ENCODE measurements around the gene RHBDL1.

Gene RHBDL1

GRCh38 chr16:674214-674881, 1.1 kb upstream of the RHBDL1 start:
- Histone ChIP-seq H3K79me1 (ENCODE audit: low read depth, low read length) (peaks cover 18% of the 10 kb centered on the region), H2BK12ac (ENCODE audit: low read length) (peak overlapping the region; percentile 41), H4K91ac (ENCODE audit: low read depth, low read length, poor library complexity) (no peak overlapping the region), H3K14ac (ENCODE audit: low read length) (no peak overlapping the region), H3K27me3 (ENCODE audit: control insufficient read depth in 3 of 3, insufficient read depth in 3 of 3, low read depth in 1 of 3, low read length in 3 of 3) (peaks cover 0 to 14% (median 0%) of the 10 kb centered on the region in 3 experiments), H3K36me3 (replicated peaks in 1 of 2; ENCODE audit: control insufficient read depth in 2 of 2, insufficient read depth in 2 of 2, low read length in 2 of 2) (peaks cover 36 to 53% of the 10 kb centered on the region in 2 donors), H3K4ac (ENCODE audit: low read length) (no peak overlapping the region), H3K4me3 (ENCODE audit: low read length in 2 of 2) (no peak overlapping the region), H2BK5ac (ENCODE audit: low read length) (no peak overlapping the region), H4K8ac (ENCODE audit: low read depth, low read length) (no peak overlapping the region), H3K27ac (replicated peaks; ENCODE audit: low read length) (no peak overlapping the region), H2AFZ (ENCODE audit: low read length) (no peak overlapping the region), H2AK5ac (ENCODE audit: low read depth, low read length) (peak overlapping the region; percentile 82), H2BK15ac (ENCODE audit: low read length) (no peak overlapping the region), H3K4me2 (ENCODE audit: insufficient read depth, low read length, poor library complexity, severe bottlenecking) (peak overlapping the region; percentile 71), H3K9me3 (replicated peaks in 1 of 2; ENCODE audit: control insufficient read depth in 2 of 2, insufficient read depth in 1 of 2, low read depth in 1 of 2, low read length in 2 of 2) (no peaks in the 10 kb centered on the region), H3K23ac (ENCODE audit: low read depth, low read length, poor library complexity) (peak overlapping the region; percentile 97), H3K9ac (ENCODE audit: low read depth, low read length, poor library complexity) (no peak overlapping the region), H2BK120ac (ENCODE audit: low read depth, low read length) (no peak overlapping the region), H3K4me1 (ENCODE audit: control insufficient read depth in 2 of 2, insufficient read depth in 1 of 2, low read depth in 1 of 2, low read length in 2 of 2) (peaks cover 0 to 10% of the 10 kb centered on the region in 2 donors), H3K18ac (ENCODE audit: low read length) (no peak overlapping the region)
- DNase-seq (ENCODE audit: low spot score): no peak
- no CpG with 5 or more reads among the region's 22 CpGs for WGBS, 2 donors (ENCODE audit: extremely low coverage in 2 of 2, insufficient read length in 2 of 2, insufficient replicate concordance in 1 of 2)

GRCh38 chr16:675884-676564, 553 bp downstream of the RHBDL1 start:
- Histone ChIP-seq H2BK12ac (ENCODE audit: low read length) (no peak overlapping the region), H2BK120ac (ENCODE audit: low read depth, low read length) (no peak overlapping the region), H2BK5ac (ENCODE audit: low read length) (no peak overlapping the region), H3K9ac (ENCODE audit: low read depth, low read length, poor library complexity) (peak overlapping the region; percentile 53), H3K4me3 (ENCODE audit: low read length in 2 of 2) (peak overlapping the region in 1 of 2 donors; percentile 69), H3K23ac (ENCODE audit: low read depth, low read length, poor library complexity) (peak overlapping the region; percentile 97), H3K4ac (ENCODE audit: low read length) (no peak overlapping the region), H3K36me3 (replicated peaks in 1 of 2; ENCODE audit: control insufficient read depth in 2 of 2, insufficient read depth in 2 of 2, low read length in 2 of 2) (peaks cover 20 to 36% of the 10 kb centered on the region in 2 donors), H4K91ac (ENCODE audit: low read depth, low read length, poor library complexity) (no peak overlapping the region), H3K4me2 (ENCODE audit: insufficient read depth, low read length, poor library complexity, severe bottlenecking) (peak overlapping the region; percentile 71), H3K18ac (ENCODE audit: low read length) (peak overlapping the region; percentile 89), H4K8ac (ENCODE audit: low read depth, low read length) (no peak overlapping the region), H3K27me3 (ENCODE audit: control insufficient read depth in 3 of 3, insufficient read depth in 3 of 3, low read depth in 1 of 3, low read length in 3 of 3) (peaks cover 0 to 14% (median 0%) of the 10 kb centered on the region in 3 experiments), H3K79me1 (ENCODE audit: low read depth, low read length) (peaks cover 13% of the 10 kb centered on the region), H3K9me3 (replicated peaks in 1 of 2; ENCODE audit: control insufficient read depth in 2 of 2, insufficient read depth in 1 of 2, low read depth in 1 of 2, low read length in 2 of 2) (no peaks in the 10 kb centered on the region), H2AFZ (ENCODE audit: low read length) (no peak overlapping the region), H3K4me1 (ENCODE audit: control insufficient read depth in 2 of 2, insufficient read depth in 1 of 2, low read depth in 1 of 2, low read length in 2 of 2) (peaks cover 0 to 13% of the 10 kb centered on the region in 2 donors), H3K14ac (ENCODE audit: low read length) (peak overlapping the region; percentile 39), H2AK5ac (ENCODE audit: low read depth, low read length) (peak overlapping the region; percentile 82), H2BK15ac (ENCODE audit: low read length) (peak overlapping the region; percentile 3), H3K27ac (replicated peaks; ENCODE audit: low read length) (no peak overlapping the region)
- no CpG with 5 or more reads among the region's 25 CpGs for WGBS, 2 donors (ENCODE audit: extremely low coverage in 2 of 2, insufficient read length in 2 of 2, insufficient replicate concordance in 1 of 2)
- DNase-seq (ENCODE audit: low spot score): no peak

DNA sequence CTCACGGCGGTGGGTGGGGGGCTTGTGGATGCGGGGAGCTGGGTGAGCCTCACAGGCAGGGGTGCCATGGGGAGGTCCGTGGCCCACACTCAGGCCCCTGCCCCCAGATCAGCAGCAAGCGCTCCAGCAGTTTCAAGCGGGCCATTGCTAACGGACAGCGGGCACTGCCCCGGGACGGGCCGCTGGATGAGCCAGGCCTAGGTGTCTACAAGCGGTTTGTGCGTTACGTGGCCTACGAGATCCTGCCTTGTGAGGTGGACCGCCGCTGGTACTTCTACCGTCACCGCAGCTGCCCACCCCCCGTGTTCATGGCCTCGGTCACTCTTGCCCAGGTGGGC, 1.1 kb downstream of the RHBDL1 start:
- Histone ChIP-seq H3K4ac (ENCODE audit: low read length) (no peak overlapping the region), H2BK15ac (ENCODE audit: low read length) (peak overlapping the region; percentile 3), H2BK120ac (ENCODE audit: low read depth, low read length) (no peak overlapping the region), H3K27me3 (ENCODE audit: control insufficient read depth in 3 of 3, insufficient read depth in 3 of 3, low read depth in 1 of 3, low read length in 3 of 3) (peaks cover 0 to 14% (median 0%) of the 10 kb centered on the region in 3 experiments), H2AK5ac (ENCODE audit: low read depth, low read length) (peak overlapping the region; percentile 82), H3K79me1 (ENCODE audit: low read depth, low read length) (peaks cover 17% of the 10 kb centered on the region), H3K27ac (replicated peaks; ENCODE audit: low read length) (no peak overlapping the region), H3K9ac (ENCODE audit: low read depth, low read length, poor library complexity) (peak overlapping the region; percentile 53), H3K14ac (ENCODE audit: low read length) (peak overlapping the region; percentile 39), H3K4me2 (ENCODE audit: insufficient read depth, low read length, poor library complexity, severe bottlenecking) (no peak overlapping the region), H2BK12ac (ENCODE audit: low read length) (no peak overlapping the region), H4K8ac (ENCODE audit: low read depth, low read length) (no peak overlapping the region), H3K18ac (ENCODE audit: low read length) (peak overlapping the region; percentile 0), H3K9me3 (replicated peaks in 1 of 2; ENCODE audit: control insufficient read depth in 2 of 2, insufficient read depth in 1 of 2, low read depth in 1 of 2, low read length in 2 of 2) (no peaks in the 10 kb centered on the region), H2BK5ac (ENCODE audit: low read length) (no peak overlapping the region), H3K4me3 (ENCODE audit: low read length in 2 of 2) (peak overlapping the region in 1 of 2 donors; percentile 64), H4K91ac (ENCODE audit: low read depth, low read length, poor library complexity) (no peak overlapping the region), H3K23ac (ENCODE audit: low read depth, low read length, poor library complexity) (peak overlapping the region; percentile 85), H3K4me1 (ENCODE audit: control insufficient read depth in 2 of 2, insufficient read depth in 1 of 2, low read depth in 1 of 2, low read length in 2 of 2) (peaks cover 3 to 18% of the 10 kb centered on the region in 2 donors), H3K36me3 (replicated peaks in 1 of 2; ENCODE audit: control insufficient read depth in 2 of 2, insufficient read depth in 2 of 2, low read length in 2 of 2) (peaks cover 20 to 36% of the 10 kb centered on the region in 2 donors), H2AFZ (ENCODE audit: low read length) (no peak overlapping the region)
- WGBS, 2 donors (ENCODE audit: extremely low coverage in 2 of 2, insufficient read length in 2 of 2, insufficient replicate concordance in 1 of 2): no CpG with 5 or more reads among the region's 21 CpGs
- no peak for DNase-seq (ENCODE audit: low spot score)

DNA sequence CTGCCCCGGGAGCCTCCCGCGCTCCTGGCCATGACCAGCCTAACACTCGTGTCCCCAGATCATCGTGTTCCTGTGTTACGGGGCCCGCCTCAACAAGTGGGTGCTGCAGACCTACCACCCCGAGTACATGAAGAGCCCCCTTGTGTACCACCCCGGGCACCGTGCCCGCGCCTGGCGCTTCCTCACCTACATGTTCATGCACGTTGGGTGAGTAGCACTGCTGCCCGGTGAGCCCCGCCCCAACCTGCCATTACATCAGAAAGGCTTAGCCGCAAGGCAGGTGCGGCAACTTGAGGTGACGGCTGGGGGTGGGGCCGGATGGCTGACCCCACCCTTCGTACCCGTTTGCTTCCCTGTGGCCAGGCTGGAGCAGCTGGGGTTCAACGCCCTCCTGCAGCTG, 1.4 kb downstream of the RHBDL1 start:
- Histone ChIP-seq H4K91ac (ENCODE audit: low read depth, low read length, poor library complexity) (peak overlapping the region; percentile 53), H3K9ac (ENCODE audit: low read depth, low read length, poor library complexity) (no peak overlapping the region), H2AK5ac (ENCODE audit: low read depth, low read length) (peak overlapping the region; percentile 6), H4K8ac (ENCODE audit: low read depth, low read length) (peak overlapping the region; percentile 82), H2BK15ac (ENCODE audit: low read length) (no peak overlapping the region), H2AFZ (ENCODE audit: low read length) (no peak overlapping the region), H2BK5ac (ENCODE audit: low read length) (peak overlapping the region; percentile 93), H3K4me3 (ENCODE audit: low read length in 2 of 2) (no peak overlapping the region), H3K14ac (ENCODE audit: low read length) (peak overlapping the region; percentile 56), H3K4ac (ENCODE audit: low read length) (no peak overlapping the region), H3K4me2 (ENCODE audit: insufficient read depth, low read length, poor library complexity, severe bottlenecking) (peak overlapping the region; percentile 2), H3K9me3 (replicated peaks in 1 of 2; ENCODE audit: control insufficient read depth in 2 of 2, insufficient read depth in 1 of 2, low read depth in 1 of 2, low read length in 2 of 2) (peaks cover 0 to 2% of the 10 kb centered on the region in 2 donors), H3K23ac (ENCODE audit: low read depth, low read length, poor library complexity) (peak overlapping the region; percentile 85), H3K4me1 (ENCODE audit: control insufficient read depth in 2 of 2, insufficient read depth in 1 of 2, low read depth in 1 of 2, low read length in 2 of 2) (peaks cover 6 to 21% of the 10 kb centered on the region in 2 donors), H3K36me3 (replicated peaks in 1 of 2; ENCODE audit: control insufficient read depth in 2 of 2, insufficient read depth in 2 of 2, low read length in 2 of 2) (peaks cover 22 to 37% of the 10 kb centered on the region in 2 donors), H3K79me1 (ENCODE audit: low read depth, low read length) (peaks cover 18% of the 10 kb centered on the region), H3K18ac (ENCODE audit: low read length) (peak overlapping the region; percentile 17), H3K27me3 (ENCODE audit: control insufficient read depth in 3 of 3, insufficient read depth in 3 of 3, low read depth in 1 of 3, low read length in 3 of 3) (peaks cover 0 to 14% (median 0%) of the 10 kb centered on the region in 3 experiments), H3K27ac (replicated peaks; ENCODE audit: low read length) (no peak overlapping the region), H2BK120ac (ENCODE audit: low read depth, low read length) (no peak overlapping the region), H2BK12ac (ENCODE audit: low read length) (peak overlapping the region; percentile 73)
- no peak for DNase-seq (ENCODE audit: low spot score)
- WGBS, 2 donors (ENCODE audit: extremely low coverage in 2 of 2, insufficient read length in 2 of 2, insufficient replicate concordance in 1 of 2): no CpG with 5 or more reads among the region's 23 CpGs

Measured in neuronal stem cell (in vitro differentiated cells).